ENCODE data around the gene TBC1D1.
A peak's percentile ranks its signal among the peaks of the same experiment; 100 is the strongest.

TBC1D1 gene

GRCh38 chr4:37991623-37992410 is 100.9 kb downstream of the TBC1D1 start:
- no peak for DNase-seq
- no peak for ATAC-seq

- DNase-seq (no peak), ATAC-seq (no peak)
Observed at GRCh38 chr4:37993806-37994205, 102.9 kb downstream of the TBC1D1 start.

- ATAC-seq, result no peak
- DNase-seq, result no peak
Observed at GRCh38 chr4:37994569-37994968, 103.7 kb downstream of the TBC1D1 start.

GRCh38 chr4:37995299-37995821 is 104.5 kb downstream of the TBC1D1 start:
- no peak for ATAC-seq
- DNase-seq, result no peak

GRCh38 chr4:37995981-37996775 is 105.3 kb downstream of the TBC1D1 start:
- ATAC-seq, result no peak
- no peak for DNase-seq

GRCh38 chr4:37998226-37998625 is 107.3 kb downstream of the TBC1D1 start:
- DNase-seq (no peak), ATAC-seq (no peak)

GRCh38 chr4:37999000-37999716 is 108.3 kb downstream of the TBC1D1 start:
- ATAC-seq, result no peak
- DNase-seq, result no peak

- DNase-seq (no peak), ATAC-seq (no peak)
Observed at GRCh38 chr4:37999965-38000364, 109.1 kb downstream of the TBC1D1 start.

GRCh38 chr4:38001927-38002326 is 111.0 kb downstream of the TBC1D1 start:
- DNase-seq (no peak), ATAC-seq (no peak)

- no peak for ATAC-seq
- DNase-seq, result no peak
Observed at GRCh38 chr4:38002451-38003071, 111.7 kb downstream of the TBC1D1 start.

GRCh38 chr4:38003102-38003501 is 112.2 kb downstream of the TBC1D1 start:
- no peak for ATAC-seq
- DNase-seq, result no peak

- no peak for DNase-seq
- no peak for ATAC-seq
Observed at GRCh38 chr4:38003628-38004027, 112.7 kb downstream of the TBC1D1 start.

GRCh38 chr4:38004062-38004461 is 113.2 kb downstream of the TBC1D1 start:
- ATAC-seq, result no peak

GRCh38 chr4:38004887-38005286 is 114.0 kb downstream of the TBC1D1 start:
- ATAC-seq (no peak), DNase-seq (no peak)

More at GRCh38 chr4:38004062-38004461, 113.2 kb downstream of the TBC1D1 start:
- DNase-seq, result no peak

GRCh38 chr4:38005637-38006036 is 114.8 kb downstream of the TBC1D1 start:
- ATAC-seq (no peak), DNase-seq (no peak)

- ATAC-seq (no peak), DNase-seq (no peak)
Observed at GRCh38 chr4:38007645-38008044, 116.8 kb downstream of the TBC1D1 start.

GRCh38 chr4:38008571-38009021 is 117.7 kb downstream of the TBC1D1 start:
- no peak for ATAC-seq
- no peak for DNase-seq

- DNase-seq (no peak), ATAC-seq (no peak)
Observed at GRCh38 chr4:38009421-38009820, 118.5 kb downstream of the TBC1D1 start.

- DNase-seq (no peak), ATAC-seq (no peak)
Observed at GRCh38 chr4:38009949-38010348, 119.1 kb downstream of the TBC1D1 start.

GRCh38 chr4:38011511-38012162 is 120.8 kb downstream of the TBC1D1 start:
- DNase-seq, result no peak
- peak; percentile 58 for ATAC-seq

Measured in stimulated activated naive CD8-positive, alpha-beta T cell treated with anti-CD3 and anti-CD28 coated beads, Interleukin-15, Interleukin-2, amounts not matched to agents 100 U/mL and 50 U/mL, for 24 hours (primary cell).